ENCODE measurements around the gene MYO3B. TPM values are rescaled to one million over a fixed set of nuclear protein-coding genes. Genes with fewer than 3 reads are reported as not detected.

The MYO3B gene
- total and polyA plus RNA-seq, 2 of the 8 experiments (the other 6 are each of a cell fraction or from before 2014, with no cell fraction given): 0.17 to 0.19 TPM

DNA sequence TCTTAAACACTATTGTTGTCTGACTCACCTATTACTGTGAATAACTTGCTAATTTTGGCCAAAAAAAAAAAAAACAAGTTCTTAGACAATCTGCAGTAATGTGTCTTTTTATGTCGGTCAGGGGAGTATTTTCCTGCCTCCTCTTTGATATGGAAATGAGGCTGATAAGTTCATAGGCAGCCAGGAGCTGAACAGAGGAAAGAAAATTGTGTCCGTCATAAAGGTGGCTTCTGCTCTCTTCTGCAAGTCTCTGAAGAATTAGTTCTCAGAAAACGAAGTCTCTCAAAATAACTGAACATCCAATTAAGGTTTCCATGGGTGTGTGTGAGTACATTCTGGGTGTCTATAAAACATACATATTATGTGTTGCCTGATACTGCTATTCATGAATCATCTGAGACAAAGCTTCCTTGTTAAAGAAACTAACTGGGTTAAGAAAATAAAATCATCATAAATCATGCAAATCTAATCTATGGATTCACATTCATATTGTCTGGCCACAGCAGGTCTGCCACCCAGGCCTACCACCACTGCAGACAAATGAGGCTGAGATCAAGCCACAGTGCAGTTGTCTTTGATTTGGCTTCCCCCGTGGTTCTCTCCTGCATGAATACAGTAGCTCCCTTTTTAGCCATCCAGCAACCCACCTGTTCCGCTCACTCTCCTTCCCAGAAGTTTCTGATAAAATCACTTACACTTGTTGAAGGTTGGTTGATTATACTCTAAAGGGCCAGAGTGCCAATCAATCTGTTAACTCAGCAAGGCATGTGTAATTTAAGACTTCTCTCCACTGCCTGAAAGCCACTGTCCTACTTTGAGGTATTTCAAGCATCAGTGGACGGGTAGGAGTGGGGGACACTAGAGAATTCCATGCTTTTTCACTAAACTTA lies 517.8 kb downstream of the MYO3B start:
- no peaks in the 10 kb centered on the region for H3K79me2 ChIP-seq (ENCODE audit: control insufficient read depth in 1 of 2, insufficient read depth in 2 of 2, low read length in 2 of 2)
- H3K4me1 ChIP-seq (replicated peaks in 1 of 4; ENCODE audit: control insufficient read depth in 3 of 4, insufficient read depth in 4 of 4, low read length in 3 of 4): peaks cover 0 to 8% (median 4%) of the 10 kb centered on the region in 4 experiments; a peak in 5 of 7 replicates
- 77% methylated on average over 6 of the region's 6 CpGs; no CpG with 5 or more reads in 1 of the 2 experiments for WGBS, 2 experiments (ENCODE audit: extremely low coverage in 1 of 2, insufficient coverage in 1 of 2, insufficient read length in 1 of 2, insufficient replicate concordance in 2 of 2, low coverage in 1 of 2, low lambda C conversion rate in 2 of 2, missing lambda C conversion rate in 1 of 2)
- H2BK5ac ChIP-seq (ENCODE audit: low read depth, low read length): no peak overlapping the region
- no peak overlapping the region for H2AFZ ChIP-seq (ENCODE audit: low read length)
- no peak overlapping the region for H3K56ac ChIP-seq (replicated peaks; ENCODE audit: insufficient read length, low read depth, low read length)
- H3K23ac ChIP-seq (ENCODE audit: insufficient read length): no peak overlapping the region
- H3K79me1 ChIP-seq (ENCODE audit: low read depth, low read length): no peaks in the 10 kb centered on the region
- no peak overlapping the region for H4K91ac ChIP-seq (replicated peaks; ENCODE audit: insufficient read length, low read length)
- no peaks in the 10 kb centered on the region for H3K27me3 ChIP-seq (replicated peaks in 1 of 4; ENCODE audit: control insufficient read depth in 3 of 4, extremely low read depth in 1 of 4, insufficient read depth in 3 of 4, low read length in 3 of 4)
- H3K18ac ChIP-seq (ENCODE audit: extremely low read depth, low read length): no peak overlapping the region
- H3K23me2 ChIP-seq (ENCODE audit: low read depth, low read length): no peaks in the 10 kb centered on the region
- DNase-seq (ENCODE audit: low read depth in 1 of 2, low spot score in 2 of 2) (no peak), FAIRE-seq (no peak)
- ChIA-PET POLR2A (ENCODE audit: partially characterized antibody) (no interaction called here), CTCF (ENCODE audit: partially characterized antibody) (interaction anchor here (0.6 to 1.4 kb wide), 7 partner anchors 12 to 690 kb away, joined by 3 to 8 read pairs (median 3); no protein-coding TSS in a partner anchor)
- H4K8ac ChIP-seq (ENCODE audit: extremely low read depth, insufficient read depth, low read length): no peak overlapping the region
- H3K27ac ChIP-seq (ENCODE audit: low read depth, low read length): no peak overlapping the region
- no peak overlapping the region for H3K9ac ChIP-seq (replicated peaks in 1 of 4; ENCODE audit: extremely low read depth in 1 of 4, low read depth in 3 of 4, low read length in 3 of 4)
- no peaks in the 10 kb centered on the region for H3K9me3 ChIP-seq (ENCODE audit: insufficient read depth in 2 of 2, low read depth in 1 of 2, low read length in 1 of 2)
- no peak overlapping the region for H2BK20ac ChIP-seq (ENCODE audit: low read length)
- H4K20me1 ChIP-seq (replicated peaks in 1 of 2; ENCODE audit: control insufficient read depth in 1 of 2, insufficient read depth in 2 of 2, low read length in 2 of 2): no peaks in the 10 kb centered on the region
- H3K4me3 ChIP-seq (ENCODE audit: extremely low read depth in 1 of 4, insufficient read depth in 2 of 4, low read depth in 3 of 4, low read length in 4 of 4): no peak overlapping the region
- H3K4me2 ChIP-seq (ENCODE audit: insufficient read depth in 1 of 2, low read depth in 2 of 2, low read length in 2 of 2): no peak overlapping the region
- H4K5ac ChIP-seq (ENCODE audit: insufficient read length, low read depth, low read length): no peak overlapping the region
- no peak overlapping the region for H2BK15ac ChIP-seq (ENCODE audit: low read length)
- no peak overlapping the region for H2BK12ac ChIP-seq (ENCODE audit: low read depth, low read length)
- no peak overlapping the region for H2AK5ac ChIP-seq (ENCODE audit: low read depth, low read length)
- H2BK120ac ChIP-seq (replicated peaks; ENCODE audit: low read depth, low read length): no peak overlapping the region
- H3K4ac ChIP-seq (replicated peaks; ENCODE audit: insufficient read length, low read depth, low read length): no peak overlapping the region
- no peak overlapping the region for H3K14ac ChIP-seq (ENCODE audit: insufficient read length)
- no peaks in the 10 kb centered on the region for H3K36me3 ChIP-seq (ENCODE audit: control insufficient read depth in 2 of 4, insufficient read depth in 4 of 4, low read length in 3 of 4)
- TF ChIP-seq CTBP2 (IDR thresholded peaks at IDR 0.05; ENCODE audit: borderline replicate concordance, insufficient read depth, insufficient read length, low read length) (no peak), ASH2L (IDR thresholded peaks at IDR 0.05; ENCODE audit: low read length) (no peak), SIN3A (conservative IDR thresholded peaks at IDR 0.05 in 1 of 2, IDR thresholded peaks at IDR 0.05 in 1 of 2; ENCODE audit: low read depth in 1 of 2, low read length in 2 of 2) (no peak), EGR1 (IDR thresholded peaks at IDR 0.05; ENCODE audit: borderline replicate concordance, low read depth, low read length) (no peak), POLR2A (IDR thresholded peaks at IDR 0.05; ENCODE audit: control extremely low read depth in 1 of 2, low read depth in 2 of 2, low read length in 2 of 2) (no peak), FOSL1 (IDR thresholded peaks at IDR 0.05; ENCODE audit: insufficient read depth, low read depth, low read length) (no peak), TBP (IDR thresholded peaks at IDR 0.05; ENCODE audit: low read depth, low read length) (no peak), SP4 (IDR thresholded peaks at IDR 0.05; ENCODE audit: low read length) (no peak)
- TF ChIP-seq, protein P1, sequence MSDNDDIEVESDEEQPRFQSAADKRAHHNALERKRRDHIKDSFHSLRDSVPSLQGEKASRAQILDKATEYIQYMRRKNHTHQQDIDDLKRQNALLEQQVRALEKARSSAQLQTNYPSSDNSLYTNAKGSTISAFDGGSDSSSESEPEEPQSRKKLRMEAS (IDR thresholded peaks at IDR 0.05): no peak
